Mammary epithelial cell (primary cell): ENCODE data around the gene RASSF1.

Experiments used
- EZH2 ChIP-seq: IDR thresholded peaks from 2 replicates; pipeline ENCODE4 v1.6.1; 2012; ENCODE audit warnings: low read length, inconsistent platforms, borderline replicate concordance
- TF ChIP-seq, protein P1 (sequence below), 2 donors: IDR thresholded peaks in 1 of 2; conservative IDR thresholded peaks in 1 of 2; 2 replicates each; pipeline ENCODE4 v1.5.1; 2011 to 2012; ENCODE audit warnings: inconsistent platforms in 2 of 2, low read length in 2 of 2, mild to moderate bottlenecking in 2 of 2, control low read depth in 1 of 2, low read depth in 1 of 2; ENCODE audit not compliant: insufficient read depth in 1 of 2; ENCODE audit errors: extremely low read depth in 1 of 2

DNA sequence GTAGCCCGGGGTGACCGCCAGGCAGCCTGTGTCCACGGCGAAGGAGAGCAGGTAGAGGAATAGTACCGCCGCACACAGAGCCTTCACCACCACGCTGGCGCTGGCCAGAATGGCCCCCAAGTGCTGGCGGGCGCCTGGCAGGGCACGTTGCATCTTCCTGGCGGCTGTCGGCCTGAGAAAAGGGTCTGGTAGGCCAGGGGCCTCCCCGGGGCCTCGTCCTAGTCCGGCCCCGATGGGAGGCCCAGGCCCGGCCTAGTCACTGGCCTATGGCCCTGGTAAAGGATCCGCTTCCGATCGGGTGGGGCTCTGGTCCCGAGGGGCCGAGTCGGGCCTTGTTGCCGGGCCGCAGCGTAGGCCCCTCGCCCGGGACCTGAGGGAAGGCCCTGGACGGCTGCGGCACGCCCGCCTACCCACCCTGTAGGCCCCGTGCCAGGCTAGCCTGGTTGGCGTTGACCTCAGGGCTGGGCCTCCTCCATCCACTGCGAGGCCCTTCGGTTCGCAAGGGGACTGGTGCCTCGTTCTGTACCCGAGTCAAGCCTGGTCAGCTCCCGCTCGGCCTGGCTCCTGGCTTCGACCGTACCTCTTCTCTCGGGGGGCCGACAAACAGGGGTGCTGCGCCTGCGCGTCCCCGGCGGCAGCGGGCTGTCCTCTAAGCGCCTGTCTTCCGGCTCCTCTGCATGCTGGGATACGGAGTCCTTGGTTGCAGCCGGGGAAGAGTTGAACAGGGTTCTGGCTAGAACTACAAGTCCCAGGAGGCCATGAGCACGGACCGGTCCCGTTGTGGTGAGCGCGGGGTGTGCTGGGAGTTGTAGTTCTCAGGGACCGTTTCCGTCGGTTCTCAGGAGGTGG, 18.5 kb upstream of the RASSF1 start, which contains the start of gene TMEM115:
- TF ChIP-seq, protein P1, sequence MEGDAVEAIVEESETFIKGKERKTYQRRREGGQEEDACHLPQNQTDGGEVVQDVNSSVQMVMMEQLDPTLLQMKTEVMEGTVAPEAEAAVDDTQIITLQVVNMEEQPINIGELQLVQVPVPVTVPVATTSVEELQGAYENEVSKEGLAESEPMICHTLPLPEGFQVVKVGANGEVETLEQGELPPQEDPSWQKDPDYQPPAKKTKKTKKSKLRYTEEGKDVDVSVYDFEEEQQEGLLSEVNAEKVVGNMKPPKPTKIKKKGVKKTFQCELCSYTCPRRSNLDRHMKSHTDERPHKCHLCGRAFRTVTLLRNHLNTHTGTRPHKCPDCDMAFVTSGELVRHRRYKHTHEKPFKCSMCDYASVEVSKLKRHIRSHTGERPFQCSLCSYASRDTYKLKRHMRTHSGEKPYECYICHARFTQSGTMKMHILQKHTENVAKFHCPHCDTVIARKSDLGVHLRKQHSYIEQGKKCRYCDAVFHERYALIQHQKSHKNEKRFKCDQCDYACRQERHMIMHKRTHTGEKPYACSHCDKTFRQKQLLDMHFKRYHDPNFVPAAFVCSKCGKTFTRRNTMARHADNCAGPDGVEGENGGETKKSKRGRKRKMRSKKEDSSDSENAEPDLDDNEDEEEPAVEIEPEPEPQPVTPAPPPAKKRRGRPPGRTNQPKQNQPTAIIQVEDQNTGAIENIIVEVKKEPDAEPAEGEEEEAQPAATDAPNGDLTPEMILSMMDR (conservative IDR thresholded peaks at IDR 0.05 in 1 of 2, IDR thresholded peaks at IDR 0.05 in 1 of 2; ENCODE audit: extremely low read depth in 1 of 2, insufficient read depth in 1 of 2, low read depth in 1 of 2, low read length in 2 of 2), result no peak
- no peak for TF ChIP-seq EZH2
